ENCODE results near the gene NCL.

The NCL gene, protein sequence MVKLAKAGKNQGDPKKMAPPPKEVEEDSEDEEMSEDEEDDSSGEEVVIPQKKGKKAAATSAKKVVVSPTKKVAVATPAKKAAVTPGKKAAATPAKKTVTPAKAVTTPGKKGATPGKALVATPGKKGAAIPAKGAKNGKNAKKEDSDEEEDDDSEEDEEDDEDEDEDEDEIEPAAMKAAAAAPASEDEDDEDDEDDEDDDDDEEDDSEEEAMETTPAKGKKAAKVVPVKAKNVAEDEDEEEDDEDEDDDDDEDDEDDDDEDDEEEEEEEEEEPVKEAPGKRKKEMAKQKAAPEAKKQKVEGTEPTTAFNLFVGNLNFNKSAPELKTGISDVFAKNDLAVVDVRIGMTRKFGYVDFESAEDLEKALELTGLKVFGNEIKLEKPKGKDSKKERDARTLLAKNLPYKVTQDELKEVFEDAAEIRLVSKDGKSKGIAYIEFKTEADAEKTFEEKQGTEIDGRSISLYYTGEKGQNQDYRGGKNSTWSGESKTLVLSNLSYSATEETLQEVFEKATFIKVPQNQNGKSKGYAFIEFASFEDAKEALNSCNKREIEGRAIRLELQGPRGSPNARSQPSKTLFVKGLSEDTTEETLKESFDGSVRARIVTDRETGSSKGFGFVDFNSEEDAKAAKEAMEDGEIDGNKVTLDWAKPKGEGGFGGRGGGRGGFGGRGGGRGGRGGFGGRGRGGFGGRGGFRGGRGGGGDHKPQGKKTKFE

DNA sequence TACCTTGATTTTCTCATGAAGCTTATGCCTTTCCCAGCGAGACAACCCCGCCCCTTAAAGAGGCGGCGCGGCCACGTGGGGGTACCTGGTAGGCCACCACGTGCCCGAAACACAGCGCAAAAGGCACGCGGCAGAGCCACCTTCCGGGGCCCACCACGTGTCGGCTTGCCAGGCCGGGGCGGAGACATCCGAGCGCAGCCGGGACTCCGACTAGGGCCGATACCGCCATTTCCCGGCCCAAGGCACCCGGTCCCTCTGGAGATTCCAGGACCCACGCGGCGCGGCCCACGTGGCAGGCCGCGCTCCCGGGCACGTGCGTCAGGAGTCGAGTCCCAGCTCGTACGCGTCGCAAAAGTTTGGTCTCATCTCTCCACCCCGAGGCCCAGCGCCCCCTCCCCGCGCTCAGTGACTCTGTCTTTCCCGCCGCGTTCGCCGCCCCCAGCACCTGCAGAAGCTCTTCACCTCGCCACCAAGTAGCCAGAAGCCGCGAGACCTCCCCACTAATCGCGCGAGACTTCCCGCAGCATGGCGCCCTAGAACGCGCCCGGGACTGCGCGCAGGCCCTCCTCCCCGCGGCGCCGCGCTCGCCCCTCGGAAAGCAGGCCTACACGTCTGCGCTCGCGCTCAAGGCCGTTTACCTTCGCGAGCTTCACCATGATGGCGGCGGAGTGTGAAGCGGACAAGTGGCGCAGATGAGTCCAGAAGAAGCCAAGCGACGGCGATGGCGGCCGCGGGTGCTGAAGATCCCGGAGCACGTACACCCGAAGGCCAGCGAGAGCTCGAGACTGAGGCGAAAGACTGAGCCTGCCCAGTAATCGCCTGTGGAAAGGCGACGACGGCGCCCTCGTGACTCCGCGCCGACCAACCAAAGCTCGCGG is at the start of gene NCL:
Gene NCL (minus strand): TSS at position 787 of the 878 bp plus-strand sequence. CDS start 131 bp downstream, at position 656.
- peak; percentile 60 to 61 for DNase-seq (ENCODE audit: low read depth in 2 of 2)

DNA sequence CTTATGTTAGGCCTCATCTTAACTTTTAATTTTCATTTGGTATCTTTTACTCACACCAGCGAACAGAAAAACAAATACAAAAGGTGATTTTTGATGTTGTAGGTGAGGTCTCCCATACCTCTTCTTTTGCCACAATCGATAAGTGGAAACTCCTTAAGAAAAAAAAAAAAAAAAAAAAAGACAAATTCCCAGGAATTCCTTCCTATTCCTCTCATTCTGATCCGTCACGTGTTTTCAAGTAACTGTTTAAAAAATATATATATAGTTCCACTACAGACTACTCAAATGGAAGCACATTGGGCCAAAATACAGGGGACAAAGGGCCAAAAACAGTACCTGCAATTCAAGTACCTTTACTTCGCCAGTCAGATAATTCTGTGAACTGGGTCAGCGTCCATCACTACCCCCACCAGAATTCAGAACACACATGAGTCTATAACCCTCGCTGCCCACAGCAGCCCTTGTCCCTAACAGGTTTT is 49.5 kb upstream of the NCL start:
- DNase-seq (ENCODE audit: low read depth in 2 of 2) = no peak

DNA sequence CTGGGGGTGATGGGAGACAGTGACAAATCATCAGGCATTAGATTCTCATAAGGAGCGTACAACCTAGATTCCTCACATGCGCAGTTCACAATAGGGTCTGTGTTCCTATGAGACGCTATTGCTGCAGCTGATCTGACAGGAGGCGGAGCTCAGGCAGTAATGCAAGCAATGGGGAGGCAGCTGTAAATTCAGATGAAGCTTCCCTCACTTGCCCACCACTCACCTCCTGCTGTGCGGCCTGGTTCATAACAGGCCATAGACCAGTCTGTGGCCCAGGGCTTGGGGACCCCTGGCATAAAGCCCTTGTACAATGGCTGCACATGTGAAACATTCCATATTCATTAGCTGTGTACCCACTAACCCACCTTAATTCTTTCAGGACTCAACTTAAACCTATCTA is 47.9 kb upstream of the NCL start:
- no peak for DNase-seq (ENCODE audit: low read depth in 2 of 2)

DNA sequence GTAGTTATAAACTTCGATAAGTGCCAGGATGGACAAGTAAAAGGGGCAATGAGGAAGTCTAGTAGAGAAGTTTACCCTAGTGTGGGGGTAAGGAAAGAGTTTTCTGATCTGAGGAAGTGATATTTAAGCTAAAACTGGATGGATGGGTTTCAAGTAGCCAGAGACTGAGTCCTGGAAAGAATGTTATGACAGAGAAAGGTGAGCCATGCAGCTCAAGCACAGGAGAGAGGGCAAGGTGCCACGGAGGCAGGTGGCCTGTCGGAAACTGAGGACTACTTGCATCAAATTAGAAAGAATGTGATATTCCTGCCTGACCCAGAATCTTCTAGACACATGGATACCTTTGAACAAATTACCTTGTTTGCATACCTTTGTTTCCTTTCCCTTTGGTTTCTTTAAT is 39.5 kb upstream of the NCL start:
- DNase-seq (ENCODE audit: low read depth in 2 of 2) = no peak

DNA sequence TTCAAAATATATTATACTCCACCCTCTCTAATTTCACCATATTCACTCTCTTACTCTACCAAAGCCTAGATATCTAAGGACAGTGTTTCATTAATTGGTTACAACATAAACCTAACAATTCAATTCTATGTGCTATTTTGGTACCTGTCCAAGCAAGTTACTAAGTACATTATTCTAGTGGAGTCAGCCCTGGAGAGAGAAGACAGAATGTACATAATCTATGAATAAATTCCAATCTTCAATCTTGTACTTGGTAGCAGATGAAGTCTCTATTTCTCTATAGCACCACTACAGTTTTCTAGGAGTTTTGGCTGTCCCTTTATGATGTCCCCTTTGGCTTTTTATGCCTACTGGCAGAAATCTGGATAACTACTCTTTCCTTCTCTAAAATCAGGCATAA is 38.3 kb upstream of the NCL start:
- no peak for DNase-seq (ENCODE audit: low read depth in 2 of 2)

DNA sequence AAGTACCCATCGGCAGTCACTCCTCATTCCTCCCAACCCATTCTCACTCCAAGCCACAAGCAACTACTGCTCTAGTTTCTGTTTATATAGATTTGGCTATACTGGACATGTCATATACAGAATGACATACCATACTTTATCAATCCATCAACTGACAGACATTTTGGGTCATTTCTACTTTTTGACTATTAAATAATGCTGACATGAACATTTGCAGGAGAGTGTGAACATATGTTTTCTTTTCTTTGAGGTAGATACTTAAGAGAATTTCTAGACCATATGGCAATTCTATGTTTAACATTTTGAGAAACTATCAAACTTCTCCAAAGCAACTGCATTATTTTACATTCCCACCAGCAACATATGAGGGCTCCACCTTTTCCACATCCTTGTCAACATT is 33.4 kb upstream of the NCL start:
- DNase-seq (ENCODE audit: low read depth in 2 of 2) = no peak

DNA sequence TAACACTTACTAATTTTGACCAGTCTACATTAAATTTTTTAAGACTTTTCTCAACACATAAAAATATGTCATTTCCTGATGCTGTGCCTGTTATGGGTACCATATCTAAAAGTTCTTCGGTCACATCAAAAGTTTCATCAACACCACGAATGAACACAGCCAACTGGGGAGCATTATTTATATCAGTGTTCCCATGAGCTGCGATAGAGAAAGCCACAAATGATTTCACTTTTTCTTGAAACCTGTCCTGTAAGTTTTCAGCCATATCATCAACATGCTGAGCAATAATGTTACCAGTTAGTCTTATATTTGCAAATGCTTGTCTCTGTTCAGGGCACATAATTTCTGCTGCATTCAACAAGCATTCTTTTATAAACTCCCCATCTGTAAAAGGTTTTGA is 30.4 kb upstream of the NCL start:
- no peak for DNase-seq (ENCODE audit: low read depth in 2 of 2)

DNA sequence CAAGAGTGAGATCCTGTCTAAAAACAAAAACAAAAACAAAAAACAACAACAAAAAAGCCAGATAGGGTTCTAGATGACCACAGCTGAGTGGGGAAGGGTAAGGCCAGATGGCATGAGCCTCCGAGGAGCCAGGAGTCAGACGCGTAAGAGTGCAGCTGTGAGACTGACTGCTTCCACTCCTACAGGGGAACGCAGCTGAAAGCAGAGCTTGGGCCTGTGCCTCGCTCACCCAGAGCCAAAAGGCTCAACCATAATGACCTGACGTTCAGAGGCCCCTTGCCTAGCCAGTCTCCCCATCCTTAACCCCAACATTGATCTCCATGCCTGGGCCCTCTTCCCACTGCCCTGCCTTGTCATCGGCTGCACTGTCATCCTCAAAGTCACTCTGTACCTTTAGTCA is 26.5 kb upstream of the NCL start:
- no peak for DNase-seq (ENCODE audit: low read depth in 2 of 2)

DNA sequence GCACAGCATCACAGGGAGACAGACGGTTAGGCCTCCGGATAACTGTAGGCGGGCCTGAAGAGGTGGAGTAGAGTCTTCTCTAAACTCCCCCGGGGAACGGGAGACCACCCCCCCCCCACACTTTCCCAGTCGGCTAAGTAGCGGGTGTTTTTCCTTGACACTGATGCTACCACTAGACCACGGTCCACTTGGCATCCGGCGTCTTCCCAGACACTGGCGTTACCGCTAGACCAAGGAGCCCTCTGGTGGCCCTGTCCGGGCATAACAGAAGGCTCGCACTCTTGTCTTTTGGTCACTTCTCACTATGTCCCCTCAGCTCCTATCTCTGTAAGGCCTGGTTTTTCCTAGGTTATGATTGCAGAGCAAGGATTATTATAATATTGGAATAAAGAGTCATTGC is 25.7 kb upstream of the NCL start:
- no peak for DNase-seq (ENCODE audit: low read depth in 2 of 2)

DNA sequence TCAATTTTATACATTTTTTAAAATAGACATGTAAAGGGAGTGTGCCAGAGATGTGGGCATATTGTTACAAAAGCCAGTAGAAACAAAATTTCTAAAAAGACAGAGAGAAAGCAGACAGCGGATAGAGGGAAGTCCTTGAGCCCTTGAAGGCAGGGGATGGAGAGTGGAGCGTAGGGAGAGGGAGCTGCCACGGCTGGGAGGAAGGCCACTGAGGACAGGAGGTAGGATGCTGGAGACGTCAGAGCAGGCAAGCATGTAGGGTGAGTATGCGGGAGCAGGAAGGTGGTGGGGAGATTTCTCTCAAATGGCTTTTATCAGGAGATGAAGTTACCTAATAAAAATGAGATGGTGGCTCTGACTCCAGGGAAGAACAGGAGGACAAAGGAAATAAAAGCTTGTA is 24.0 kb upstream of the NCL start:
- no peak for DNase-seq (ENCODE audit: low read depth in 2 of 2)

DNA sequence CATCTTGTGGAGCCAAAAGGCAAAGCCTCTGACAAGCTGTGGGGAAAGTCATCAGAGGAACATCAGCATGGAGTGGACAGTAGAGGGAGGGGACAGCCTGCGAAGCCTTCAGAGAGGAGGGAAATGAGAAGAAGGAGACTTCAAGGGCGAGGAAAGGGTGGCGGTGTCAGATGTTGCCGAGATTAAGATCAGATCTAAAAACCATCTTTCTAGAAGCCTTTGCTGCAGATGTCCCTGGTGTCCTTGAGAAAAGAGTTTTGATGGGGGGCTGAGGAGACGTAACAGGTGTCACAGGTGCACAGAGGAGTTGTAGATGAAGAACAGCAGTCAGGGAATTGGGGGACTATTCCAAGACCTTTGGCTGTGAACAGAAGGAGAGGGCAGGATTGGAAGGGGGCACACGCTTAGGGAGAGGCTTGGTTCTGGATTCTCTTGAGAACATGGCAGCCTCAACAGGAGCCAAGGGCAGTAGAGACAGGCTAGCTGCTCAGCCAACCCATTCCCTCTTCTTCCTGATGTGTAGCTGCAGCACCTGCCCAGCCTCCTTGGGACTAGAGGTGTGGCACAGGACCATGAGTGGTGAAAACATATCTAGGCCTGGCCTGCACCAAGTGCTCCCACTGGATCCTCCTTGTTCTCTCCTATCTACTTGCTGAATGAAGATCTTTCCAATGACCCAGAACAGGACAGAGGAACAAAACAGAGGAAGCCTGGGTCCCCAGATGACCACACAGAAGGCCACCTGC is 22.7 kb upstream of the NCL start:
- DNase-seq (ENCODE audit: low read depth in 2 of 2) = no peak

DNA sequence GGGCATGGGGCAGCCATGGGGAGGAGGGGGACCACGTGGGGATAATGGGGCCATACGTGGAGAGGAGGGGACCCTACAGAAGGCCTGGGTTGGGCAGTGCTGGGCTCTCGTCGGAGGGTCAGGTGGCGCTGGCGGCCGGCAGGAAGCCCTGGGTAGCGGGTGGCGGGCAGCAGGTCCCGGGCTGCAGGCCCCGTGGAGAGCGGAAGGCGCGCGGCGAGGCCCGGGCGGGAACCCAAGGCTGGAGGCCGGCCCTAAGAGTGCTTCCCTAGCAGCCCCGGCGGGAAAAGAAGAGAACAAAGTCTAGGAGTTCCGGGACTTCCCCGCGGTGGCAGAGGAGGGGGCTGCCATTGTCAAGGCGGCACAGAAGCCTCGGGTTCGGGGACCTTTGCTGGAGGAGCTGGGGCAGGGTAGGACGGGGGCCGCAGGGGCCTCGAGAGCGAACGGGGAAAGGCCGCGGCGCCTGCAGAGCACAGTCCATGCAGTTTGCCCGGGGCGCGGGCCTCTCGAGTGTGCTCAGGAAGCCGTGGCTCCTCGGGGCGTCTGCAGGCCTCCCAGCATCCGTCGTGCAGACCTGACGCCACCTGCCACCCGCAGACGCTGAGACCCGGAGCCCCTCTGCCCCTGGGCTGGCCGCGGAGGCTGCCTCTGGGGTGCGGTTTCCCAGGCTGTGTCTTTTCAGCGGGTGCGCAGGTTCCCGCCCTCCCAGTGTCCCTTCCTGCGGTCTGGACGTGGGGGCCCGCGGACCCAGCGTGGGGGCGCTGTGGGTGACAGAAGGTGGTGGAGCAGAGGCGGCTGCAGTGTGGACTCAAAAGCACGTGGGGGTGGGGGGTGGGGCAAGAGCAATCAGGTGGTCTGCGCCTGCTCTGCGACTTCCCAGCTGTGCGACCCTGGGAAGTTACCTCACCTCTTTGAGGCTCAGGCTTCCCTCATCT is 19.4 kb upstream of the NCL start:
- DNase-seq (ENCODE audit: low read depth in 2 of 2) = no peak

DNA sequence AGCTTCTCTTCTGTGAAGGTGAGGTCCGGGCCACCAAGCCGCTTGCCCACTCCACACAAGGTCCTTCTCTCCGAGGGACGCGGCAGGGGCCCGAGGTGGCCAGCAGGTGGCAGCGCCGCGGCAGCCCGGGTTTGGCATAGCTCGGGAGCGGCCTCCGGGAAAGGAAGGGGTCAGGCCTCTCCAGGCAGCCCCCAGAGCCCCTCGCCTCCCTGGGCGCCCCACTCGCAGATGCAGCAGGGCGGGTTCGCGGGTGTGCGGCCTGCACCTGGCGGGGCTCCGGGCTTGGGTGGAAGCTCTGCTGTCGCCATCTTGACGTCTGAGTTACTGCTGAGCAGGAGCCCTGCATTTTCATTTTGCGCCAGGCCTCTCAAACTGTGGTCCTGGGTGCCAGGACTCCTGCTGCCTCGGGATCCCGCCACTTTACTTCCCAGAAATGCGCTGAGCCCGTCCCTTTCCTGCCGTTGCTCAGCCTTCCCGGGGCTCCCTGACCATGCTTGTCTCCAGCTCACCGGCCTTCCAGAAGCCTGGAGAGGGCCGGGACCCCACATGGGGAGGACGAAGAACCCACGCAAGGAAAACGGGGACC is 18.6 kb upstream of the NCL start:
- DNase-seq (ENCODE audit: low read depth in 2 of 2) = peak; percentile 44 to 45

DNA sequence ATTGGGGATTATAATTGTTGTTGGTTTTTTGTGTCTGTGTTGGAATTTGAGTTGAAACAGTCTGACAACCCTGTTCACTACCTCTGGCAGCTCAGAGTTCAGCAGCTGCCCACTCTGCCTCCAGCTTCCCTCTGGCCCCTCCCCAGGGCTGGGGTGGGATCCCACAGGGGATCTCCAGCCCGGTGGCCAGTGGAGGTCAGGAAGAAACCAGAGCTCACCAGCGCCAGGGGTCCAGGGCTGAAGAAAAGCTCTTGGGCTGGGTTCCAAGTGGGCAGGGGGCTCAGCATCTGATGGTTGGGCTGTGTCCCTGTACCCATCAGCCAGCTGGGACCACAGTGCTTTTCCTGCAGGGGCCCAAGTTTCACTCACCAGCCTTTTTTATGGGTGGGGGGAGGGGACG is 16.5 kb upstream of the NCL start:
- no peak for DNase-seq (ENCODE audit: low read depth in 2 of 2)

DNA sequence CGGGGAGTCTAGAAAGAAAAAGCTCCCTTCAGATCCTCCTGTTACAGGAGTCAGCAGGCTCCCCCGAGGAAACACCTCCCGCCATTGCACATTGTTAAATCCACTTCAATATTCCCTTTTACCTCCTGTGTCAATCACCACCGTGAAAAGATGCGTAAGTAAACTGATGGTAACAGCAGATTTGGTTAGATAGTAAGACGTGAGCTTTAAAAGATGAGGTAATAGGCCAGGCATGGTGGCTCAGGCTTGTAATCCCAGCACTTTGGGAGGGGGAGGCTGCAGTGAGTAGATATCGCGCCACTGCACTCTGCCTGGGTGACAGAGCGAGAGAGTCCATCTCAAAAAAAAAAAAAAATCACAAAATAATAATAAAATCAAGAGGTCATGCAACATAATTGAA is 15.2 kb upstream of the NCL start:
- DNase-seq (ENCODE audit: low read depth in 2 of 2) = no peak

DNA sequence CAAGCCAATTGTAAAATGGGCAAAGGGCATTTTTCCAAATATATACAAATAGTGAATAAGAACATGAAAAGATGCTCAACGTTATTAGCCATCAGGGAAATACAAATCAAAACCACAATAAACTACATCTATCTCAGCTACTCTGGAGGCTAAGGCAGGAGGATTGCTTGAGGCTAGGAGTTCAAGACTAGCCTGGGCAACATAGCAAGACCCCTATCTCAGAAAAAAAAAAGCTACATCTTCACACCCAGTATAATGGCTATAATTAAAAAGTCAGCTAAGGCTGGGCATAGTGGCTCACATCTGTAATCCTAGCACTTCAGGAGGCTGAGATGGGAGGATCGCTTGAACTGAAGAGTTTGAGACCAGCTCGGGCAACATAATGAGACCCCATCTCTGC is 12.6 kb upstream of the NCL start:
- DNase-seq (ENCODE audit: low read depth in 2 of 2) = no peak

DNA sequence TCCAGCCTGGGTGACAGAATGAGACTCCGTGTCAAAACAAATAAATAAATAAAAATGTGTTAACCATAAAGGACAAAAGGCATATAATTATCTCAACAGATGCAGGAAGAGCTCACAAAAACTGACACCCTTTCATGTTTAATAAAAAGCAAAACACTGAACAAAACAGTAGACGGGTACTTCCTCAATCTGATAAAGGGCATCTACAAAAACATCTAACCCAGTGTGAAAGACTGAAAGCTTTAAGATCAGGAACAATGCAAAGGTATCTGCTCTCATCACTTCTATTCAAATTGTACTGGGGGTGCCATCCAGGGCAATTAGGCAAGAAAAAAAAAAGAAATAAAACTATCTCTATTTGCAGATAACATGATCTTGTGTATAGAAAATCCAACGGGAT is 11.7 kb upstream of the NCL start:
- no peak for DNase-seq (ENCODE audit: low read depth in 2 of 2)

DNA sequence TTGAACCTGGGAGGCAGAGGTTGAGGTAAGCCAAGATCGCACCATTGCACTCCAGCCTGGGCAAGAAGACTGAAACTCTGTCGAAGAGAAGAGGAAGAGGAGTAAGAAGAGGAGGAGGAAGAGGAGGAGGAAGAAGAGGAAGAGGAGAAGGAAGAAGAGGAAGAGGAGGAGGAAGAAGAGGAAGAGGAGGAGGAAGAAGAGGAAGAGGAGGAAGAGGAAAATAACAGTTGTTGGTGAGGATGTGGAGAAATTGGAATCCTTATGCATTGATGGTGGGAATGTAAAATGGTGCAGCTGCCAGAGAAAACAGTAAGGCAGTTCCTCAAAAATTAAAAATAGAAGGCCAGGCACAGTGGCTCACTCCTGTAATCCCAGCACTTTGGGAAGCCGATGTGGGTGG is 8.5 kb upstream of the NCL start:
- no peak for DNase-seq (ENCODE audit: low read depth in 2 of 2)

DNA sequence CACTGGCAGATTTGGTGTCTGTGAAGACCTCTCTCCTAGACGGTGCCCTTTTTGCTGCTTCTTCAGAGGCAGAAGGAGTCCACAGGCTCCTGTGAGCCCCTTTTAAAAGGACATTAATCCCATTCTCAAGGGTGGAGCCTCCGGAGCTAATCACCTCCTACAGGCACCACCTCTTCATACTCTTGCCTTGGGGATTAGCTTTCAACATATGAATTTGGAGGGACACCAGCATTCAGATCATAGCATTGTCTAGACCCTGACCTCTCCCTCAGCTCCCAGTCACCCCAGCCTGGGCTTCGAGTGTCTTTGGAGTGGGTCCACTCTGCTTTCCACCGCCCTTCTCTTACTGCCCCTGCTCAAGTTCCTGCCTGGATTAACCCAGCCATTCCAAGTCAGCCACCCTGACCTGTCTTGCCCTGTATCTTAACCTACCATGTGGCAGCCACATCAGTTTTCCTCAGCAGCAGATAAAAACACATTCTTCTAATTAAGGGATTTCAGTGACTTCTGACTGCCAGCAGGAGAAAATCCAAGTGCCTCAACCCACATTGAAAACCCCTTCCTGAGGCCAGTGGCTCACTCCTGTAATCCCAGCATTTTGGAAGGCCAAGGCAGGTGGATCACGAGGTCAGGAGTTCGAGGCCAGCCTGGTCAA is 6.1 kb upstream of the NCL start:
- no peak for DNase-seq (ENCODE audit: low read depth in 2 of 2)

DNA sequence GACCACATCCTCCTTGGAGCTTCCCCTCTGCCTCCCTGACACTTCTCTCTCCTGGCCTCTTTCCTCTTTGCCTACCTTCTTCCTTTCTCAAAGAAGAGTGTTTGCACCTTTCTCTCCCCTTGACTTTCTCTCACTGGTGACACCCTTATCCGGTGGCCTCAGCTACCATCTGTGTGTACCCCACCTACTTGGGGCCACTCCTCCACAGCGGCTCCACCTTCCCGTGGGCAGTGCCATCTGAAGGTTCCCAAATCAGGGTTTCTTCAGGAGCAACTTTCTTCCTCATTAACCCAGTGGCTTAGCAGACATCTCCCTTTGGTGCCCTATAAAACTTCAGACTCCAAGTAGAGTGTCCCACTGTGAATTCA is 5.3 kb upstream of the NCL start:
- no peak for DNase-seq (ENCODE audit: low read depth in 2 of 2)
